Astrocyte (in vitro differentiated cells and primary cell): Measurements from ENCODE around the gene CD55. TPM values are rescaled to one million over a fixed set of nuclear protein-coding genes. Genes with fewer than 3 reads are reported as not detected.

Source experiments
- DNase-seq: peaks from one replicate; pipeline ENCODE4 v3.0.0-alpha.2; 2010; ENCODE audit warnings: low read depth
- FAIRE-seq: peaks from 2 replicates; lab custom pipeline; 2011; peaks lifted over from hg19 to GRCh38; lab: Jason Lieb, UNC
- H2AFZ ChIP-seq: 2 replicates; pipeline ENCODE4 v1.6.0; 2012; ENCODE audit warnings: low read depth, low read length, inconsistent platforms
- H3K27ac ChIP-seq: 2 replicates; pipeline ENCODE4 v1.5.1; 2011; ENCODE audit warnings: low read depth, low read length, inconsistent platforms
- H3K27me3 ChIP-seq: 2 replicates; pipeline ENCODE4 v1.6.0; 2011; ENCODE audit warnings: low read length, inconsistent platforms; ENCODE audit not compliant: insufficient read depth
- H3K36me3 ChIP-seq: 2 replicates; pipeline ENCODE4 v1.5.1; 2011; ENCODE audit warnings: low read length, inconsistent platforms; ENCODE audit not compliant: insufficient read depth
- H3K4me1 ChIP-seq: 2 replicates; pipeline ENCODE4 v1.5.1; 2011; ENCODE audit warnings: low read length, inconsistent platforms; ENCODE audit not compliant: insufficient read depth
- H3K4me2 ChIP-seq: 2 replicates; pipeline ENCODE4 v1.6.0; 2012; ENCODE audit warnings: low read length, inconsistent platforms
- H3K4me3 ChIP-seq: 2 replicates; pipeline ENCODE4 v1.5.1; 2011; ENCODE audit warnings: low read depth, mild to moderate bottlenecking, low read length, inconsistent platforms; ENCODE audit not compliant: insufficient read depth
- H3K79me2 ChIP-seq: 2 replicates; pipeline ENCODE4 v1.6.0; 2012; ENCODE audit warnings: mild to moderate bottlenecking, low read length, inconsistent platforms; ENCODE audit not compliant: insufficient read depth
- H3K9ac ChIP-seq: 2 replicates; pipeline ENCODE4 v1.6.0; 2012; ENCODE audit warnings: mild to moderate bottlenecking, low read length, inconsistent platforms
- H3K9me3 ChIP-seq: 2 replicates; pipeline ENCODE4 v1.5.1; 2012; ENCODE audit warnings: low read depth, mild to moderate bottlenecking, low read length, inconsistent platforms; ENCODE audit not compliant: insufficient read depth
- H4K20me1 ChIP-seq: 2 replicates; pipeline ENCODE4 v1.6.0; 2012; ENCODE audit warnings: low read length, inconsistent platforms; ENCODE audit not compliant: insufficient read depth
- H3K27ac Mint-ChIP-seq: one replicate; pipeline ENCODE4 v1.8.0; 2021; ENCODE audit warnings: mild to moderate bottlenecking, mixed read lengths; ENCODE audit not compliant: unreplicated experiment
- H3K27me3 Mint-ChIP-seq: one replicate; pipeline ENCODE4 v1.8.0; 2021; ENCODE audit warnings: low read depth, mixed read lengths; ENCODE audit not compliant: unreplicated experiment
- H3K36me3 Mint-ChIP-seq: one replicate; pipeline ENCODE4 v1.8.0; 2021; ENCODE audit warnings: low read depth, mixed read lengths; ENCODE audit not compliant: unreplicated experiment
- H3K4me1 Mint-ChIP-seq: one replicate; pipeline ENCODE4 v1.8.0; 2021; ENCODE audit warnings: low read depth, mixed read lengths; ENCODE audit not compliant: unreplicated experiment
- H3K4me3 Mint-ChIP-seq: one replicate; pipeline ENCODE4 v1.8.0; 2021; ENCODE audit warnings: mild to moderate bottlenecking, moderate library complexity, mixed read lengths; ENCODE audit not compliant: unreplicated experiment
- H3K9me3 Mint-ChIP-seq: one replicate; pipeline ENCODE4 v1.8.0; 2021; ENCODE audit warnings: mild to moderate bottlenecking, mixed read lengths; ENCODE audit not compliant: unreplicated experiment
- CTCF ChIP-seq: IDR thresholded peaks from 2 replicates; pipeline ENCODE4 v1.5.1; 2011; ENCODE audit warnings: low read depth, mild to moderate bottlenecking, inconsistent platforms, low read length, moderate library complexity; ENCODE audit not compliant: insufficient read depth
- EZH2 ChIP-seq: IDR thresholded peaks from 2 replicates; pipeline ENCODE4 v1.6.1; 2012; ENCODE audit warnings: mild to moderate bottlenecking, low read length, inconsistent platforms; ENCODE audit not compliant: insufficient read depth
- total RNA-seq: library from RNA; stranded (reverse); gene quantifications from 2 replicates; pipeline ENCODE4 v1.2.1, GENCODE V29; 2021

The CD55 gene
- total RNA-seq, 1 donor from 2014 or later, result 18.7 TPM

GRCh38 chr1:207352554-207352953 lies 31.1 kb downstream of the CD55 start:
- no peak overlapping the region for H3K4me3 Mint-ChIP-seq
- Histone ChIP-seq H2AFZ (no peak overlapping the region), H3K9ac (no peak overlapping the region), H3K9me3 (no peaks in the 10 kb centered on the region), H3K4me1 (no peaks in the 10 kb centered on the region), H4K20me1 (no peaks in the 10 kb centered on the region), H3K27me3 (no peaks in the 10 kb centered on the region), H3K4me2 (no peak overlapping the region), H3K36me3 (no peaks in the 10 kb centered on the region), H3K4me3 (no peak overlapping the region), H3K79me2 (no peaks in the 10 kb centered on the region), H3K27ac (no peak overlapping the region)
- FAIRE-seq, result no peak
- TF ChIP-seq CTCF (no peak), EZH2 (no peak)
- peaks cover 11% of the 10 kb centered on the region for H3K36me3 Mint-ChIP-seq
- H3K27ac Mint-ChIP-seq, result no peak overlapping the region
- no peaks in the 10 kb centered on the region for H3K4me1 Mint-ChIP-seq
- DNase-seq, result no peak
- H3K27me3 Mint-ChIP-seq, result no peaks in the 10 kb centered on the region
- peaks cover 10% of the 10 kb centered on the region for H3K9me3 Mint-ChIP-seq

- H2AFZ ChIP-seq, result no peak overlapping the region
- H3K27me3 Mint-ChIP-seq, result no peaks in the 10 kb centered on the region
- no peaks in the 10 kb centered on the region for H3K27me3 ChIP-seq
- H3K9ac ChIP-seq, result no peak overlapping the region
- H4K20me1 ChIP-seq, result no peaks in the 10 kb centered on the region
- H3K36me3 Mint-ChIP-seq, result peaks cover 2% of the 10 kb centered on the region
- H3K4me2 ChIP-seq, result no peak overlapping the region
- H3K4me1 Mint-ChIP-seq, result no peaks in the 10 kb centered on the region
- H3K4me3 ChIP-seq, result no peak overlapping the region
- H3K9me3 Mint-ChIP-seq, result peaks cover 4% of the 10 kb centered on the region
- FAIRE-seq (no peak), DNase-seq (no peak)
- H3K9me3 ChIP-seq, result no peaks in the 10 kb centered on the region
- no peaks in the 10 kb centered on the region for H3K79me2 ChIP-seq
- no peaks in the 10 kb centered on the region for H3K36me3 ChIP-seq
- no peaks in the 10 kb centered on the region for H3K4me1 ChIP-seq
- H3K27ac Mint-ChIP-seq, result no peak overlapping the region
- TF ChIP-seq CTCF (no peak), EZH2 (no peak)
- no peak overlapping the region for H3K4me3 Mint-ChIP-seq
- no peak overlapping the region for H3K27ac ChIP-seq
Observed at GRCh38 chr1:207355060-207355459, 33.6 kb downstream of the CD55 start.

- Mint-ChIP-seq H3K4me1 (no peaks in the 10 kb centered on the region), H3K4me3 (no peak overlapping the region), H3K9me3 (peaks cover under 1% of the 10 kb centered on the region), H3K36me3 (peaks cover 2% of the 10 kb centered on the region), H3K27ac (no peak overlapping the region), H3K27me3 (no peaks in the 10 kb centered on the region)
- H4K20me1 ChIP-seq, result no peaks in the 10 kb centered on the region
- H3K4me2 ChIP-seq, result no peak overlapping the region
- no peak overlapping the region for H3K4me3 ChIP-seq
- H3K9ac ChIP-seq, result no peak overlapping the region
- H3K27me3 ChIP-seq, result no peaks in the 10 kb centered on the region
- DNase-seq (no peak), FAIRE-seq (no peak)
- no peaks in the 10 kb centered on the region for H3K79me2 ChIP-seq
- no peaks in the 10 kb centered on the region for H3K36me3 ChIP-seq
- H2AFZ ChIP-seq, result no peak overlapping the region
- no peak overlapping the region for H3K27ac ChIP-seq
- TF ChIP-seq EZH2, result no peak
- TF ChIP-seq CTCF, result no peak
- H3K4me1 ChIP-seq, result no peaks in the 10 kb centered on the region
- no peaks in the 10 kb centered on the region for H3K9me3 ChIP-seq
Observed at GRCh38 chr1:207355513-207356295, 34.2 kb downstream of the CD55 start.
